HepG2 (cell line): ENCODE measurements around the gene NACC2. TPM values are rescaled to one million over a fixed set of nuclear protein-coding genes. Genes with fewer than 3 reads are reported as not detected.

Experiments
- GPN1 ChIP-seq: sonication (generic); formaldehyde crosslinking; IDR thresholded peaks from 2 replicates; pipeline ENCODE4 v1.5.1; 2020; ENCODE audit warnings: missing genetic modification reagents, borderline replicate concordance
- JARID2 ChIP-seq: sonication (generic); formaldehyde crosslinking; IDR thresholded peaks from 2 replicates; pipeline ENCODE4 v1.8.1; 2023; ENCODE audit warnings: missing genetic modification reagents, inconsistent platforms; ENCODE audit not compliant: insufficient replicate concordance
- MATR3 ChIP-seq: sonication (generic); formaldehyde crosslinking; IDR thresholded peaks from 2 replicates; pipeline ENCODE4 v1.4.0; 2020; ENCODE audit warnings: missing genetic modification reagents
- MBD4 ChIP-seq: IDR thresholded peaks from 2 replicates; pipeline ENCODE4 v1.6.1; 2012; ENCODE audit warnings: low read length, inconsistent platforms, borderline replicate concordance
- PAX8 ChIP-seq: sonication (generic); formaldehyde crosslinking; IDR thresholded peaks from 2 replicates; pipeline ENCODE4 v1.8.0; 2022; ENCODE audit warnings: mild to moderate bottlenecking, missing genetic modification reagents, borderline replicate concordance
- REPIN1 ChIP-seq: sonication (generic); formaldehyde crosslinking; IDR thresholded peaks from 2 replicates; pipeline ENCODE4 v1.8.0; 2022; ENCODE audit warnings: missing genetic modification reagents, low read depth, mild to moderate bottlenecking, borderline replicate concordance
- SPEN ChIP-seq: sonication (generic); formaldehyde crosslinking; IDR thresholded peaks from 2 replicates; pipeline ENCODE4 v1.5.1; 2020; ENCODE audit warnings: low read depth, mild to moderate bottlenecking, missing genetic modification reagents
- TBX2 ChIP-seq: sonication (generic); formaldehyde crosslinking; IDR thresholded peaks from 2 replicates; pipeline ENCODE4 v1.5.0; 2020; ENCODE audit warnings: missing genetic modification reagents, mild to moderate bottlenecking, borderline replicate concordance
- WIZ ChIP-seq: sonication (generic); formaldehyde crosslinking; IDR thresholded peaks from 2 replicates; pipeline ENCODE4 v1.5.1; 2020; ENCODE audit warnings: mild to moderate bottlenecking, missing genetic modification reagents
- XBP1 ChIP-seq: sonication (generic); formaldehyde crosslinking; IDR thresholded peaks from 2 replicates; pipeline ENCODE4 v1.5.0; 2020; ENCODE audit warnings: missing genetic modification reagents
- ZMYM4 ChIP-seq: sonication (generic); formaldehyde crosslinking; IDR thresholded peaks from 2 replicates; pipeline ENCODE4 v1.8.1; 2023; ENCODE audit warnings: mild to moderate bottlenecking, missing genetic modification reagents
- ZNF253 ChIP-seq: sonication (generic); formaldehyde crosslinking; IDR thresholded peaks from 2 replicates; pipeline ENCODE4 v1.8.0; 2022; ENCODE audit warnings: mild to moderate bottlenecking, missing genetic modification reagents, borderline replicate concordance
- ZNF263 ChIP-seq: sonication (generic); formaldehyde crosslinking; IDR thresholded peaks from 2 replicates; pipeline ENCODE4 v1.4.0; 2020; ENCODE audit warnings: missing genetic modification reagents
- ZNF512 ChIP-seq: sonication (generic); formaldehyde crosslinking; IDR thresholded peaks from 2 replicates; pipeline ENCODE4 v1.4.0; 2020; ENCODE audit warnings: mild to moderate bottlenecking, missing genetic modification reagents
- ZNF572 ChIP-seq: sonication (generic); formaldehyde crosslinking; IDR thresholded peaks from 2 replicates; pipeline ENCODE4 v1.5.1; 2020; ENCODE audit warnings: mild to moderate bottlenecking, missing genetic modification reagents
- ZNF597 ChIP-seq: sonication (generic); formaldehyde crosslinking; IDR thresholded peaks from 2 replicates; pipeline ENCODE4 v1.5.0; 2020; ENCODE audit warnings: missing genetic modification reagents
- ZNF775 ChIP-seq: sonication (generic); formaldehyde crosslinking; IDR thresholded peaks from 2 replicates; pipeline ENCODE4 v1.4.0; 2020; ENCODE audit warnings: missing genetic modification reagents, mild to moderate bottlenecking, moderate library complexity, borderline replicate concordance
- polyA plus RNA-seq, 8 experiments: library from polyadenylated mRNA; depleted of rRNA in 3 of 8; stranded (reverse) in 7 of 8; unstranded in 1 of 8; fragments of >200 nt; fragmentation: Illumina TruSeq in 4 of 8; extraction: Trizol in 4 of 8; gene quantifications; 2 replicates each; pipeline versions ENCODE4 v1.2.1 to v1.2.3, GENCODE V29; 2011 to 2016; ENCODE audit warnings: low read depth in 4 of 8, missing spikeins in 1 of 8, mixed read lengths in 1 of 8; ENCODE audit not compliant: insufficient read depth in 1 of 8
- total RNA-seq, 5 experiments: library from RNA; depleted of rRNA; stranded (reverse); fragments of >200 nt; fragmentation: Illumina TruSeq; extraction: Trizol; gene quantifications; 2 replicates each; pipeline ENCODE4 v1.2.3, GENCODE V29; 2016; ENCODE audit warnings: low read depth in 1 of 5
- TF ChIP-seq, protein P1 (sequence below): sonication (generic); formaldehyde crosslinking; IDR thresholded peaks from 2 replicates; pipeline ENCODE4 v1.9.0; 2021; ENCODE audit warnings: missing genetic modification reagents, mild to moderate bottlenecking, borderline replicate concordance
- TF ChIP-seq, protein P2 (sequence below): sonication (generic); formaldehyde crosslinking; conservative IDR thresholded peaks from 2 replicates; pipeline ENCODE4 v1.4.0; 2020; ENCODE audit warnings: missing genetic modification reagents

Gene NACC2
- total and polyA plus RNA-seq, 2 of the 13 experiments (the other 11 are each of a cell fraction or from before 2014, with no cell fraction given), result 5.9 to 12.3 TPM

DNA sequence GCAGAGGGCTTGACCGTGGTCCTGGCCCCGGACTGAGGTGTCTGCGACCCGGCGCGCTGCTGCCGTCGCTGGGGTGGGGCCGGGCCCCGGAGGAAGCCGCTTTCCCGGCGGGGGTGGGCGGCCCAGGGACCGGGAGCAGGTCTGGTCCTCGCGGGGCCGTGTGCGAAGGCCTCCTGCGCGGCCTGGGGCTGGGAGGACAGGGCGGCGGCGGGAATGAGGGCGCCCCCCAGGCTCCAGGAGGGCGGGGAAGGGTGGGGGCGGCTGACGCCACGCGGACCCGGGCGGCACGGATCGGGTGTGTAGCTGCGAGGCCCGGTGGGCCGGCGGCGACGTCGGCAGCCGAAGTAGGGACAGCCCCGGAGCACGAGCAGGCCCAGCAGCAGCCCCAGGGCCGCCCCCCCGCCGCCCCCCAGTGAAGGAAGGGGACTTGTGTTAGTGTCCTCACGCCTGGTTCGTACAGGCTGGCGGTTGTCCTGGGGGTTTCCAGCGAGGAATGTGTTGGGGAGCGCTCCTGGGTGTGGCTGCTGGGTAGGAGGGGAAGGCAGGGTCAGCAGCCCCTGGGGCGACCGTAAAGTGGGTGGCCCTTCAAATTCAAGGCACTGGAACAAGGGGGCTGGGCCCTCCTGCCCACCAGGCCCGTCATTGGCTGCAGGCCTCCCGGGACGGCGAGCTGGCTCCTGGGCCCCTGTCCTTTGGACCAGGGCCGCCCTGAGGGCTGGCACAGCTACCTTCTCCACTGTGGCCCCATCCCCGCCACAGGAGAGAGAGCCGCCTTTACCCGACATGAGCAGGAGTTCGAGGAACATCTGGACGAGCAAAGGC is 24.2 kb upstream of the NACC2 start (continued):
- TF ChIP-seq WIZ (CRISPR knock-in tag) (no peak; the same call in 1 of the 2 replicates), MATR3 (CRISPR knock-in tag) (no peak), ZNF572 (CRISPR knock-in tag) (no peak), GPN1 (CRISPR knock-in tag) (no peak), ZNF512 (CRISPR knock-in tag) (no peak), JARID2 (CRISPR knock-in tag) (no peak), REPIN1 (CRISPR knock-in tag) (peak; percentile 49; the same call in 1 of the 2 replicates), TBX2 (CRISPR knock-in tag) (peak; percentile 72), ZNF597 (CRISPR knock-in tag) (no peak), ZNF263 (CRISPR knock-in tag) (0 out of 2 replicates have a peak, but pooled peaks have one; percentile 21), ZNF775 (CRISPR knock-in tag) (no peak), MBD4 (no peak), SPEN (CRISPR knock-in tag) (peak; percentile 52; the same call in 1 of the 2 replicates), ZNF253 (CRISPR knock-in tag) (peak; percentile 72; the same call in 1 of the 2 replicates), PAX8 (CRISPR knock-in tag) (0 out of 2 replicates have a peak, but pooled peaks have one; percentile 36), XBP1 (CRISPR knock-in tag) (no peak), ZMYM4 (CRISPR knock-in tag) (no peak; the same call in 1 of the 2 replicates)
- TF ChIP-seq, protein P1, sequence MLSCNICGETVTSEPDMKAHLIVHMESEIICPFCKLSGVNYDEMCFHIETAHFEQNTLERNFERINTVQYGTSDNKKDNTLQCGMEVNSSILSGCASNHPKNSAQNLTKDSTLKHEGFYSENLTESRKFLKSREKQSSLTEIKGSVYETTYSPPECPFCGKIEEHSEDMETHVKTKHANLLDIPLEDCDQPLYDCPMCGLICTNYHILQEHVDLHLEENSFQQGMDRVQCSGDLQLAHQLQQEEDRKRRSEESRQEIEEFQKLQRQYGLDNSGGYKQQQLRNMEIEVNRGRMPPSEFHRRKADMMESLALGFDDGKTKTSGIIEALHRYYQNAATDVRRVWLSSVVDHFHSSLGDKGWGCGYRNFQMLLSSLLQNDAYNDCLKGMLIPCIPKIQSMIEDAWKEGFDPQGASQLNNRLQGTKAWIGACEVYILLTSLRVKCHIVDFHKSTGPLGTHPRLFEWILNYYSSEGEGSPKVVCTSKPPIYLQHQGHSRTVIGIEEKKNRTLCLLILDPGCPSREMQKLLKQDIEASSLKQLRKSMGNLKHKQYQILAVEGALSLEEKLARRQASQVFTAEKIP (CRISPR knock-in tag), result no peak
- TF ChIP-seq, protein P2, sequence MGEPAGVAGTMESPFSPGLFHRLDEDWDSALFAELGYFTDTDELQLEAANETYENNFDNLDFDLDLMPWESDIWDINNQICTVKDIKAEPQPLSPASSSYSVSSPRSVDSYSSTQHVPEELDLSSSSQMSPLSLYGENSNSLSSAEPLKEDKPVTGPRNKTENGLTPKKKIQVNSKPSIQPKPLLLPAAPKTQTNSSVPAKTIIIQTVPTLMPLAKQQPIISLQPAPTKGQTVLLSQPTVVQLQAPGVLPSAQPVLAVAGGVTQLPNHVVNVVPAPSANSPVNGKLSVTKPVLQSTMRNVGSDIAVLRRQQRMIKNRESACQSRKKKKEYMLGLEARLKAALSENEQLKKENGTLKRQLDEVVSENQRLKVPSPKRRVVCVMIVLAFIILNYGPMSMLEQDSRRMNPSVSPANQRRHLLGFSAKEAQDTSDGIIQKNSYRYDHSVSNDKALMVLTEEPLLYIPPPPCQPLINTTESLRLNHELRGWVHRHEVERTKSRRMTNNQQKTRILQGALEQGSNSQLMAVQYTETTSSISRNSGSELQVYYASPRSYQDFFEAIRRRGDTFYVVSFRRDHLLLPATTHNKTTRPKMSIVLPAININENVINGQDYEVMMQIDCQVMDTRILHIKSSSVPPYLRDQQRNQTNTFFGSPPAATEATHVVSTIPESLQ (CRISPR knock-in tag), result no peak
